Measurements from ENCODE around the gene PACS1.
"Not testable (repeated sequence)": the region's sequence is repeated elsewhere in the genome, so short reads cannot be mapped to it uniquely, and the experiment has no call there.

The PACS1 gene

GRCh38 chr11:66253081-66253480 lies 183.0 kb downstream of the PACS1 start:
- DNase-seq (ENCODE audit: low read depth) = not testable (repeated sequence)

GRCh38 chr11:66258473-66258893 lies 188.4 kb downstream of the PACS1 start:
- DNase-seq (ENCODE audit: low read depth) = no peak

GRCh38 chr11:66259225-66259624 lies 189.2 kb downstream of the PACS1 start:
- DNase-seq (ENCODE audit: low read depth) = no peak

GRCh38 chr11:66259956-66260355 lies 189.9 kb downstream of the PACS1 start:
- no peak for DNase-seq (ENCODE audit: low read depth)

GRCh38 chr11:66261578-66261977 lies 191.5 kb downstream of the PACS1 start:
- no peak for DNase-seq (ENCODE audit: low read depth)

- no peak for DNase-seq (ENCODE audit: low read depth)
Observed at GRCh38 chr11:66262191-66262590, 192.1 kb downstream of the PACS1 start.

GRCh38 chr11:66262696-66263095 lies 192.6 kb downstream of the PACS1 start:
- no peak for DNase-seq (ENCODE audit: low read depth)

- no peak for DNase-seq (ENCODE audit: low read depth)
Observed at GRCh38 chr11:66263231-66263630, 193.2 kb downstream of the PACS1 start.

- no peak for DNase-seq (ENCODE audit: low read depth)
Observed at GRCh38 chr11:66263785-66264184, 193.7 kb downstream of the PACS1 start.

- no peak for DNase-seq (ENCODE audit: low read depth)
Observed at GRCh38 chr11:66264383-66264782, 194.3 kb downstream of the PACS1 start.

- DNase-seq (ENCODE audit: low read depth) = no peak
Observed at GRCh38 chr11:66264914-66265313, 194.8 kb downstream of the PACS1 start.

GRCh38 chr11:66265531-66266377 lies 195.7 kb downstream of the PACS1 start:
- no peak for DNase-seq (ENCODE audit: low read depth)

- DNase-seq (ENCODE audit: low read depth) = no peak
Observed at GRCh38 chr11:66266378-66267038, 196.4 kb downstream of the PACS1 start.

- DNase-seq (ENCODE audit: low read depth) = no peak
Observed at GRCh38 chr11:66267039-66267378, 196.9 kb downstream of the PACS1 start.

GRCh38 chr11:66267379-66268243 lies 197.5 kb downstream of the PACS1 start:
- DNase-seq (ENCODE audit: low read depth) = no peak

- peak; percentile 98 for DNase-seq (ENCODE audit: low read depth)
Observed at GRCh38 chr11:66268244-66268951, 198.3 kb downstream of the PACS1 start, which contains the start of gene RAB1B. RAB1B (plus strand) TSS chr11:66268639; CDS start chr11:66268680, 41 bp downstream.

GRCh38 chr11:66268952-66269905 lies 199.2 kb downstream of the PACS1 start:
- DNase-seq (ENCODE audit: low read depth) = no peak

GRCh38 chr11:66271816-66272215 lies 201.7 kb downstream of the PACS1 start:
- DNase-seq (ENCODE audit: low read depth) = no peak

- no peak for DNase-seq (ENCODE audit: low read depth)
Observed at GRCh38 chr11:66272596-66272995, 202.5 kb downstream of the PACS1 start.

GRCh38 chr11:66274219-66274618 lies 204.1 kb downstream of the PACS1 start:
- no peak for DNase-seq (ENCODE audit: low read depth)

GRCh38 chr11:66275396-66275795 lies 205.3 kb downstream of the PACS1 start:
- no peak for DNase-seq (ENCODE audit: low read depth)

Data from HS-5 (cell line).